D341Med (cell line): ENCODE measurements around the gene XRCC1.
A peak's percentile ranks its signal among the peaks of the same experiment; 100 is the strongest.
"Not testable (repeated sequence)": the region's sequence is repeated elsewhere in the genome, so short reads cannot be mapped to it uniquely, and the experiment has no call there.

Source experiments
- DNase-seq: peaks from one replicate; pipeline ENCODE4 v3.0.0; 2012; ENCODE audit warnings: low spot score

The XRCC1 gene

DNA sequence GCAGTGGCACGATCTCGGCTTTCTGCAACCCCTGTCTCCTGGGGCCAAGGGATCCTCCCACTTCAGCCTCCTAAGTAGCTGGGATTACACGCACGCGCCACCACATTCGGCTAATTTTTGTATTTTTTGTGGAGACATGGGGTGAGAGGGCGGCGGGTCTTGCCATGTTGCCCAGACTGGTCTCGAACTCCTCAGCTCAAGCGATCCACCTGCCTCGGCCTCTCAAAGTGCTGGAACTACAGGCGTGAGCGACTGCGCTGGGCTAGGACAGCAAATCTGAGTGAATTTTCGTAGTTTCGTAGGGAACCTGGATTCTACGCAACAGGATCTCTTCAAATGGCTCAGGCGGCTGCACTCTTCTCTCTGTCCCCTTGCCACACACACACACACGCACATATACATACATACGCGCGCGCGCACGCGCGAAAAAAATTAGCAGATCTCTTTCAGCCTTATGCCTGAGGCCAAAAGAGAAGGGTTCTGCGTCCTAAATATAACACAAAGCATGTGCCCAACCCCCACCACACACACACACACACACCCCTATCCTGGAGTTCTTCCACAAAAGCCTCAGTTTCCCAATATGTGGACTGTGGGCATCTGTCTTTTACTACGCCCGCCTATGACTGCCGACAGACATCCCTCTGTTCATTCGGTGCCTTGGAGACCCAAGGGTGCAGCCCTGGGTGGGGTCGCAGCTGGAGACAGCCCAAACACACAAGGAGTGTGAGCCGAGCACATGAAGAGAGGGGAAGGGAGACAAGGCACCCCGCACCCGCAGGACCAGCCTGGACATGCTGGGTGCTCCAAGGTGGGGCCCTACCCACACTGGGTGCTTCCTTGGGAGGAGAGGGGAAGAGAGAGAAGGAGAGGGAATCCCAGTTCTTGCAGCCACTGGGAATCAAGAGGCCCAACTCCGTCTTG, 890 bp upstream of the XRCC1 start:
- DNase-seq, result no peak

- no peak for DNase-seq
These were observed 737 bp downstream of the XRCC1 start for GRCh38 chr19:43574424-43575155.

GRCh38 chr19:43572171-43572588, 3.1 kb downstream of the XRCC1 start:
- DNase-seq, result no peak

GRCh38 chr19:43570174-43570791, 5.0 kb downstream of the XRCC1 start:
- DNase-seq, result peak; percentile 41

DNA sequence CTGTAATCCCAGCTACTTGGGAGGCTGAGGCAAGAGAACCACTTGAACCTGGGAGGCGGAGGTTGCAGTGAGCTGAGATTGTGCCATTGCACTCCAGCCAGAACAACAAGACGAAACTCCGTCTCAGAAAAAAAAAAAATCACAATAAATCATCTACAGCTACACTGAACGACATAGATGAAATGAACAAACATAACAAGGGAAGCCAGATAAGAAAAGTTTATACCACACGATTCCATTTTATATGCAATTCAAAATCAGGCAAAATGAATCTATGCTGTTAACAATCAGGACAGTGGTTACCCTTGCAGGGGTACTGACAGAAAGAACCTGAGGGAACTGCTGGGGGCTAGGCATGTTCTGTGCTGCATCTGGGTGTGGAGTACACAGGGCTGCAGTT, 5.7 kb downstream of the XRCC1 start:
- DNase-seq, result no peak

DNA sequence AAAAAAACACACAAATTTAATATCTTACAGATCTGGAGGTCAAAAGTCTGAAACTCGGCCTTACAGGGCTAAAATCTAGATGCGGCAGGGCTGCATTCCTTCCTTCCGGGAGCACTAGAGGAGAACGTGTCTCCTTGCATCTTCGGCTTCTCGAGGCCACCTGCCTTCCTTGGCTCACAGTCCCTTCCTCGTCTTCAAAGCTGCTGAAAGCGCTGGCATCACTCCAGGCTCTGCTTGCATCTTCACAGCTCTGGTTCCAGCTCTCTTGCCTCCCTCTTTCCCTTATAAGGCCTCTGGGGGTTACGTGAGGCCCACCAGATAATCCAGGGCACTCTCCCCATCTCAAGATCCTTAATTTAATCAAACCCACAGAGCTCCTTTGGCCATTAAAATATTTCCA, 10.5 kb downstream of the XRCC1 start:
- DNase-seq, result no peak

DNA sequence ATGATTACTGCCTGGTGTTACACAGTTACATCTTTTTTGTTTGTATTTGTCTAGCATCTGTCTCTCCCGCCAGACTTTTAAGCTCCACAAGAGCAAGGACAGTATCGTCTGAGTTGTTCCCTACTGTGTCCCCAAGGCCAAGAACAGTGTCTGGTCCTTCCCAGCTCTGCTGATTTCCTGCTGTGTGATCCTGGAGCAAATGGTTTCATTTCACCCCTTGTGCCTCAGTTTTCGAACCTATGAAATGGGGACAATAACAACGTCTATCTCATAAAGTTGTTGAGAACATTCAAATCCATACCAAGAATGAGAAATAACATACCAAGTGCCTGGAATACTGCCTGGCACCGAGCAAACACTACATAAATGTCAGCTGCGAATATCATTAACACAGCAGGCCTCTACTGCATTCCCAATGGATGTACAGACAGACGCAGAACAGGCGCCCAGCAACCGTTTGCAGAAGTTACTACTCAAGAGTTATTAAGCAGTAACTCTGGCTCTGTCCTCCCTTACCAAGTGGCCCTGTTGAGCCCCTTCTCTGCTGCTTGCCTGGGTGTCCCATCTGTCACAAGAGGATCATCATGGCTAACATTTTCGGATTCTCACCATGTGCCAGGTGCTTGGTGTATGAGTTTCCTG, 11.4 kb downstream of the XRCC1 start:
- no peak for DNase-seq

- no peak for DNase-seq
These were observed 12.6 kb downstream of the XRCC1 start for GRCh38 chr19:43562698-43563241.

GRCh38 chr19:43562226-43562697, 13.1 kb downstream of the XRCC1 start:
- DNase-seq, result no peak

- no peak for DNase-seq
These were observed 14.0 kb downstream of the XRCC1 start for GRCh38 chr19:43561139-43561970.

DNA sequence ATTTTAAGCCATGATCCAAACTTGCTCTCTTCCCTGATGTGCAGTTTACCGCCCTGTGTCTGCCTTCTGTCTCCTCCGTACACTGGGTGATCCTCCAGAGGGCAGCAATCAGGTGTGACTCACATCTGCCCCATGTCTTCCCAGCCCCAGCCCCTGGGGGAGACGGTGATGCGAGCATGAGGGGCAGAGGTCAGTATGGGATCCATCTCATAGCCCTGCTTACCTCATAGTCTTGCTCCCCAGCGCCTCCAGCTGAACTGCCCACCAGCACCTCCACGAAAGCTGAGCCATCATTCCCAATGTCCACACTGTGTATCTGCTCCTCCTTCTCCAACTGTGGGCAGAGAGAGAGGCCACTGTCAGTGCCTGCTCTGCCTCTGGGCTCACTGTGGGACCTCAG, 14.6 kb downstream of the XRCC1 start:
- DNase-seq, result peak; percentile 49

GRCh38 chr19:43555185-43555770, 20.0 kb downstream of the XRCC1 start:
- DNase-seq, result peak; percentile 82

- peak; percentile 58 for DNase-seq
These were observed 20.9 kb downstream of the XRCC1 start for GRCh38 chr19:43554317-43554895.

DNA sequence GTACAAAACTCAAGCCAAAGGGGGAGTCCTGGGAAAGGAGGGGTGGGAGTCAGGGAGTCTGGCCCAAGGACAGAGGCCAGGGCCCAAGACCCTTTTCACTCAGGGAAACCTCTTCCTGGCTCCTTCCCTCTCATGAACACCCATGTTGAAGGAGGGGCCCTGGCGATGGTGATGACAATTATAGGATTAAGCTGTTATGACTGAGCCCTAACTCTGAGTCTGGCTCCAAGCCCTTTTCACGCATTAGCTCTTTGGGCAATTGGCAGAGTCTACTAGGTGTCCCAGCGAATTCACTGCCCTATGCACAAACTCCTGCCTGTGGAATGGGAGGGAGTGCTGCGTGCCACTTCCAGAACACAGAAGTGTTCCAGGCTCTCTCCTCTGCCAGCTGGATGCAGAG, 21.7 kb downstream of the XRCC1 start:
- peak; percentile 83 for DNase-seq

GRCh38 chr19:43552616-43553015, 22.7 kb downstream of the XRCC1 start:
- peak; percentile 79 for DNase-seq

DNA sequence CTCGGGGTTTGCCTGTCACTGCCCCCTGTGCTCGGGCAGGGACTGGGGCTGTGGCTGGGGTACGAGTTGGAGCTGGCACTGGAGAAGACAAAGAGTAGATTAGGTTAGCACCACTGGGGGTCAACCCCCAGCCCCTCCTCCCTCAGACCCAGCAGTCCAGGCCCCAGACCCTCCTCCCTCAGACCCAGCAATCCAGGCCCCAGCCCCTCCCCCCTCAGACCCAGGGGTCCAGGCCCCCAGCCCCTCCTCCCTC, 23.2 kb downstream of the XRCC1 start:
- no peak for DNase-seq

GRCh38 chr19:43551399-43552197, 23.7 kb downstream of the XRCC1 start:
- DNase-seq, result no peak

GRCh38 chr19:43548706-43549105, 26.6 kb downstream of the XRCC1 start:
- DNase-seq, result no peak

DNA sequence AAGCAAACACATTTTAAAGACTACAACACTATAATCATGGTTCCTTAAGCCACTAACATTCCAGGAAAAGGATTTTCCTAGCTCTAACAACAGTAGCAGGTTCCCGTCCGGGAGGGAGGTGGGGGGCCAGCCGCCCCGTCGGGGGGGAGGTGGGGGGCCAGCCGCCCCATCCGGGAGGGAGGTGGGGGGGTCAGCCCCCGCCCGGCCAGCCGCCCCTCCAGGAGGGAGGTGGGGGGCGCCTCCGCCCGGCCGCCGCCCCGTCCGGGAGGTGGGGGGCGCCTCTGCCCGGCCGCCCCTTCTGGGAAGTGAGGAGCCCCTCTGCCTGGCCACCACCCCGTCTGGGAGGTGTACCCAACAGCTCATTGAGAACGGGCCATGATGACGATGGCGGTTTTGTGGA, 27.4 kb downstream of the XRCC1 start:
- DNase-seq, result not testable (repeated sequence)

- DNase-seq, result no peak
These were observed 28.7 kb downstream of the XRCC1 start for GRCh38 chr19:43546581-43546980.
